ENCODE results near the gene PREB.

DNA sequence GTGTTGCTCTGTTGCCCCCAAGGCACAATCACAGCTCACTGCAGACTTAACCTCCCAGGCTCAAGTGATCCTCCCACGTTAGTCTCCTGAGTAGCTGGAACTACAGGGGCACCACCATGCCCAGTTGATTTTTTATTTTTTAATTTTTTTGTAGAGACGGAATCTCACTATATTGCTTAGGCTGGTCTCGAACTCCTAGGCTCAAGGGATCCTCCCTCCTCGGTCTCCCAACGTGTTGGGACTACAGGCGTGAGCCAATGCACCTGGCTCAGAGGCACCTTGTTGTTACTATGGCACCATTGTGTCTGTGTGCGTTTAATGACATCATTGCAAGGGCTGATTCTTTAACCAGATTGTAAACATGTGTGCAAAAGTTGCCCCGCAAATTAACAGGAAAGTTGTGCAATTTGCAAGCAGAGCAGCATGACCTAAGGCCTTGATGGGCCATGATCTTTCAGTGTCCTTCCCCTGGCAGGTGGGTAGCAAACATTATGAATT is 37.0 kb upstream of the PREB start:
- TF ChIP-seq FOXM1 (IDR thresholded peaks at IDR 0.05; ENCODE audit: borderline replicate concordance, low read depth): no peak
- no peak for TF ChIP-seq CREB1 (IDR thresholded peaks at IDR 0.05; ENCODE audit: low read depth)
- no peak for TF ChIP-seq CEBPB (IDR thresholded peaks at IDR 0.05)
- TF ChIP-seq ZBTB7A (IDR thresholded peaks at IDR 0.05; ENCODE audit: low read depth): no peak
- TF ChIP-seq NFIC (IDR thresholded peaks at IDR 0.05): no peak
- TF ChIP-seq EP300 (IDR thresholded peaks at IDR 0.05; ENCODE audit: borderline replicate concordance): no peak
- no peak for TF ChIP-seq TAF1 (IDR thresholded peaks at IDR 0.05; ENCODE audit: low read depth)
- no peak for TF ChIP-seq YY1 (IDR thresholded peaks at IDR 0.05; ENCODE audit: low read depth)
- TF ChIP-seq, protein P1, sequence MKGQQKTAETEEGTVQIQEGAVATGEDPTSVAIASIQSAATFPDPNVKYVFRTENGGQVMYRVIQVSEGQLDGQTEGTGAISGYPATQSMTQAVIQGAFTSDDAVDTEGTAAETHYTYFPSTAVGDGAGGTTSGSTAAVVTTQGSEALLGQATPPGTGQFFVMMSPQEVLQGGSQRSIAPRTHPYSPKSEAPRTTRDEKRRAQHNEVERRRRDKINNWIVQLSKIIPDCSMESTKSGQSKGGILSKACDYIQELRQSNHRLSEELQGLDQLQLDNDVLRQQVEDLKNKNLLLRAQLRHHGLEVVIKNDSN (IDR thresholded peaks at IDR 0.05): no peak

All from Ishikawa (cell line).